Neural progenitor cell (in vitro differentiated cells): ENCODE data around the gene GALR2. TPM values are rescaled to one million over a fixed set of nuclear protein-coding genes. Genes with fewer than 3 reads are reported as not detected.

Experiments used
- DNase-seq: peaks from one replicate; pipeline ENCODE4 v3.0.0-alpha.2; 2016; ENCODE audit warnings: low spot score
- H2AFZ ChIP-seq: fragments of 200-600 bp; sonication (generic); replicated peaks from 2 replicates; pipeline ENCODE4 v1.6.1; 2016; ENCODE audit warnings: antibody characterized with exemption
- H3F3A ChIP-seq: fragments of 200-600 bp; sonication (generic); 2 replicates; pipeline ENCODE4 v1.6.1; 2016; ENCODE audit warnings: antibody characterized with exemption, low read depth
- H3K27ac ChIP-seq: fragments of 200-600 bp; sonication (generic); 2 replicates; pipeline ENCODE4 v1.5.1; 2016; ENCODE audit warnings: mild to moderate bottlenecking
- H3K27me3 ChIP-seq: fragments of 200-600 bp; sonication (generic); 2 replicates; pipeline ENCODE4 v1.6.1; 2016; ENCODE audit warnings: mild to moderate bottlenecking, moderate library complexity
- H3K36me3 ChIP-seq: fragments of 200-600 bp; sonication (generic); 2 replicates; pipeline ENCODE4 v1.5.1; 2016
- H3K4me1 ChIP-seq: fragments of 200-600 bp; sonication (generic); 2 replicates; pipeline ENCODE4 v1.6.1; 2016; ENCODE audit warnings: mixed run types
- H3K4me2 ChIP-seq: fragments of 200-600 bp; sonication (generic); 2 replicates; pipeline ENCODE4 v1.6.1; 2016
- H3K4me3 ChIP-seq: fragments of 200-600 bp; sonication (generic); 2 replicates; pipeline ENCODE4 v1.5.1; 2016
- H3K79me2 ChIP-seq: fragments of 200-600 bp; sonication (generic); 2 replicates; pipeline ENCODE4 v1.6.1; 2016; ENCODE audit warnings: low read depth
- H3K9ac ChIP-seq: fragments of 200-600 bp; sonication (generic); 2 replicates; pipeline ENCODE4 v1.6.1; 2016
- H3K9me3 ChIP-seq: fragments of 200-600 bp; sonication (generic); 2 replicates; pipeline ENCODE4 v1.5.1; 2016; ENCODE audit warnings: low read depth
- H4K20me1 ChIP-seq: fragments of 200-600 bp; sonication (generic); 2 replicates; pipeline ENCODE4 v1.6.1; 2016; ENCODE audit warnings: low read depth
- H3K27ac Mint-ChIP-seq: 3 replicates; pipeline ENCODE4 v1.8.0; 2021; ENCODE audit warnings: mixed read lengths
- H3K27me3 Mint-ChIP-seq: 2 replicates; pipeline ENCODE4 v1.8.0; 2022; ENCODE audit warnings: low read depth, mild to moderate bottlenecking, inconsistent platforms, moderate library complexity, mixed read lengths; ENCODE audit not compliant: insufficient read depth
- H3K36me3 Mint-ChIP-seq: 3 replicates; pipeline ENCODE4 v1.8.0; 2021; ENCODE audit warnings: mixed read lengths
- H3K4me1 Mint-ChIP-seq: 3 replicates; pipeline ENCODE4 v1.8.0; 2021; ENCODE audit warnings: mixed read lengths
- H3K4me3 Mint-ChIP-seq: 3 replicates; pipeline ENCODE4 v1.8.0; 2021; ENCODE audit warnings: mild to moderate bottlenecking, moderate library complexity, mixed read lengths
- H3K9me3 Mint-ChIP-seq: 3 replicates; pipeline ENCODE4 v1.8.0; 2020; ENCODE audit warnings: mixed read lengths
- CTCF ChIP-seq: fragments of 200-600 bp; sonication (generic); IDR thresholded peaks from 2 replicates; pipeline ENCODE4 v1.5.1; 2017; ENCODE audit warnings: antibody characterized with exemption, mild to moderate bottlenecking
- EZH2 ChIP-seq: fragments of 200-600 bp; sonication (generic); IDR thresholded peaks from 2 replicates; pipeline ENCODE4 v1.6.1; 2017; ENCODE audit warnings: antibody characterized with exemption, mild to moderate bottlenecking, moderate library complexity
- EZH2phosphoT487 ChIP-seq: fragments of 200-600 bp; sonication (generic); IDR thresholded peaks from 2 replicates; pipeline ENCODE4 v1.6.1; 2017; ENCODE audit warnings: antibody characterized with exemption
- total RNA-seq: library from RNA; depleted of rRNA; stranded (reverse); fragments of >200 nt; gene quantifications from 2 replicates; pipeline ENCODE4 v1.2.3, GENCODE V29; 2015; ENCODE audit warnings: low replicate concordance

The GALR2 gene
- total RNA-seq, 1 donor from 2014 or later = not detected

GRCh38 chr17:76094046-76094445, 19.5 kb downstream of the GALR2 start:
- Histone ChIP-seq H3F3A (no peaks in the 10 kb centered on the region), H3K9ac (no peak overlapping the region), H2AFZ (no peak overlapping the region), H3K4me3 (no peak overlapping the region), H3K79me2 (no peaks in the 10 kb centered on the region), H3K36me3 (no peaks in the 10 kb centered on the region), H3K4me1 (no peaks in the 10 kb centered on the region), H3K9me3 (no peaks in the 10 kb centered on the region), H3K27me3 (no peaks in the 10 kb centered on the region), H4K20me1 (no peaks in the 10 kb centered on the region), H3K27ac (no peak overlapping the region), H3K4me2 (no peak overlapping the region)
- TF ChIP-seq EZH2 (no peak), CTCF (no peak), EZH2phosphoT487 (no peak)
- Mint-ChIP-seq H3K27me3 (peaks cover 2% of the 10 kb centered on the region), H3K4me1 (no peaks in the 10 kb centered on the region), H3K9me3 (no peaks in the 10 kb centered on the region), H3K36me3 (peaks cover 22% of the 10 kb centered on the region), H3K4me3 (no peak overlapping the region), H3K27ac (no peak overlapping the region)
- no peak for DNase-seq

DNA sequence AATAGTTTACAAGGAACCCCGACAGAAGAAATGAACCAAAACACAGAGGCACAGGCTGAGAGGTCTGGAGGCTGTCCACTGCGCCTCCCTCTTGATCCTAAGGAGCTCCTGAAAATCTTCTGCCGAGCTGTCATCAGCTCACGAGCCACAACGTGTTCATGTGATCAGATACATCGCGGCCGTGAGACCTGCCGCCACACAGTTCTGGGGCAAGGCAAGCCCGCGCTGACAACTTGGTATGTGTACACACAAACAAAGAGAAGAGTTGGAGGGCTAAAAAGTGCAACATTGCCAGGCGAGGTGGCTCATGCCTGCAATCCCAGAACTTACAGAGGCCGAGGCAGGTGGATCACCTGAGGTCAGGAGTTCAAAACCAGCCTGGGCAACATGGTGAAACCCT, 21.4 kb downstream of the GALR2 start:
- H3K36me3 ChIP-seq = peaks cover 4% of the 10 kb centered on the region
- Mint-ChIP-seq H3K36me3 (peaks cover 25% of the 10 kb centered on the region), H3K27me3 (no peaks in the 10 kb centered on the region), H3K4me3 (no peak overlapping the region), H3K27ac (no peak overlapping the region), H3K4me1 (no peaks in the 10 kb centered on the region), H3K9me3 (no peaks in the 10 kb centered on the region)
- no peak for TF ChIP-seq CTCF
- TF ChIP-seq EZH2phosphoT487 = no peak
- no peak for TF ChIP-seq EZH2
- no peaks in the 10 kb centered on the region for H3K79me2 ChIP-seq
- no peak overlapping the region for H2AFZ ChIP-seq
- no peaks in the 10 kb centered on the region for H3K4me1 ChIP-seq
- no peak overlapping the region for H3K9ac ChIP-seq
- H3K4me2 ChIP-seq = no peak overlapping the region
- no peaks in the 10 kb centered on the region for H4K20me1 ChIP-seq
- no peaks in the 10 kb centered on the region for H3F3A ChIP-seq
- H3K9me3 ChIP-seq = no peaks in the 10 kb centered on the region
- no peaks in the 10 kb centered on the region for H3K27me3 ChIP-seq
- DNase-seq = no peak
- H3K27ac ChIP-seq = no peak overlapping the region
- no peak overlapping the region for H3K4me3 ChIP-seq

GRCh38 chr17:76097716-76098295, 23.2 kb downstream of the GALR2 start:
- H3K27me3 Mint-ChIP-seq = no peaks in the 10 kb centered on the region
- no peak overlapping the region for H3K27ac Mint-ChIP-seq
- no peaks in the 10 kb centered on the region for H3K27me3 ChIP-seq
- H3K27ac ChIP-seq = no peak overlapping the region
- H4K20me1 ChIP-seq = no peaks in the 10 kb centered on the region
- H3F3A ChIP-seq = no peaks in the 10 kb centered on the region
- peaks cover 31% of the 10 kb centered on the region for H3K36me3 Mint-ChIP-seq
- H3K9me3 ChIP-seq = no peaks in the 10 kb centered on the region
- H3K9me3 Mint-ChIP-seq = no peaks in the 10 kb centered on the region
- H3K4me3 ChIP-seq = no peak overlapping the region
- no peak overlapping the region for H2AFZ ChIP-seq
- DNase-seq = no peak
- H3K4me3 Mint-ChIP-seq = no peak overlapping the region
- TF ChIP-seq CTCF (no peak), EZH2 (no peak), EZH2phosphoT487 (no peak)
- H3K4me1 ChIP-seq = peaks cover 4% of the 10 kb centered on the region
- H3K79me2 ChIP-seq = peaks cover 12% of the 10 kb centered on the region
- H3K36me3 ChIP-seq = peaks cover 9% of the 10 kb centered on the region
- no peak overlapping the region for H3K9ac ChIP-seq
- H3K4me1 Mint-ChIP-seq = peaks cover 3% of the 10 kb centered on the region
- no peak overlapping the region for H3K4me2 ChIP-seq
